ENCODE results near the gene MINDY3. TPM values are rescaled to one million over a fixed set of nuclear protein-coding genes. Genes with fewer than 3 reads are reported as not detected.

MINDY3 gene
- polyA plus RNA-seq, 12 donors = 23.7 to 45.1 (median 33.9) TPM; not detected in 1

GRCh38 chr10:15809450-15809849, 50.9 kb downstream of the MINDY3 start:
- no peak for DNase-seq

- no peak for DNase-seq
Measured at GRCh38 chr10:15808204-15808797, 52.0 kb downstream of the MINDY3 start.

- DNase-seq = no peak
Measured at GRCh38 chr10:15805395-15806058, 54.8 kb downstream of the MINDY3 start.

GRCh38 chr10:15804109-15804508, 56.2 kb downstream of the MINDY3 start:
- no peak for DNase-seq

- DNase-seq = no peak
Measured at GRCh38 chr10:15802375-15802949, 57.8 kb downstream of the MINDY3 start.

- DNase-seq = no peak
Measured at GRCh38 chr10:15801641-15802040, 58.7 kb downstream of the MINDY3 start.

GRCh38 chr10:15801147-15801546, 59.2 kb downstream of the MINDY3 start:
- no peak for DNase-seq

GRCh38 chr10:15797346-15797745, 63.0 kb downstream of the MINDY3 start:
- DNase-seq = no peak

- no peak for DNase-seq
Measured at GRCh38 chr10:15796762-15797161, 63.5 kb downstream of the MINDY3 start.

- no peak for DNase-seq
Measured at GRCh38 chr10:15796098-15796759, 64.1 kb downstream of the MINDY3 start.

- no peak for DNase-seq
Measured at GRCh38 chr10:15795036-15795792, 65.1 kb downstream of the MINDY3 start.

GRCh38 chr10:15794569-15794968, 65.7 kb downstream of the MINDY3 start:
- DNase-seq = no peak

- no peak for DNase-seq
Measured at GRCh38 chr10:15793664-15794063, 66.6 kb downstream of the MINDY3 start.

- DNase-seq = no peak
Measured at GRCh38 chr10:15792777-15793176, 67.5 kb downstream of the MINDY3 start.

- no peak for DNase-seq
Measured at GRCh38 chr10:15791816-15792524, 68.3 kb downstream of the MINDY3 start.

GRCh38 chr10:15789793-15790525, 70.3 kb downstream of the MINDY3 start:
- no peak for DNase-seq

GRCh38 chr10:15787426-15787825, 72.9 kb downstream of the MINDY3 start:
- no peak for DNase-seq

GRCh38 chr10:15784662-15785300, 75.5 kb downstream of the MINDY3 start:
- no peak for DNase-seq

- DNase-seq = no peak
Measured at GRCh38 chr10:15783941-15784636, 76.2 kb downstream of the MINDY3 start.

- no peak for DNase-seq
Measured at GRCh38 chr10:15782851-15783250, 77.5 kb downstream of the MINDY3 start.
